Hematopoietic multipotent progenitor cell treated with erythropoietin and hydrocortisone succinate and interleukin-3 and kit ligand, for 8 days (in vitro differentiated cells): ENCODE results near the gene ZFHX2.

Experiments used
- DNase-seq: peaks from one replicate; pipeline ENCODE4 v3.0.0-alpha.2; 2015

The ZFHX2 gene

GRCh38 chr14:23514644-23514957 lies 37.0 kb downstream of the ZFHX2 start:
- DNase-seq: no peak

- no peak for DNase-seq
Observed at GRCh38 chr14:23513818-23514643, 37.5 kb downstream of the ZFHX2 start.

GRCh38 chr14:23513005-23513817 lies 38.4 kb downstream of the ZFHX2 start:
- no peak for DNase-seq

GRCh38 chr14:23512156-23512555 lies 39.4 kb downstream of the ZFHX2 start:
- no peak for DNase-seq

GRCh38 chr14:23494223-23494622 lies 57.3 kb downstream of the ZFHX2 start:
- no peak for DNase-seq

- DNase-seq: no peak
Observed at GRCh38 chr14:23492618-23493272, 58.8 kb downstream of the ZFHX2 start.

- DNase-seq: no peak
Observed at GRCh38 chr14:23487216-23487615, 64.3 kb downstream of the ZFHX2 start.

- no peak for DNase-seq
Observed at GRCh38 chr14:23486036-23486435, 65.5 kb downstream of the ZFHX2 start.

- no peak for DNase-seq
Observed at GRCh38 chr14:23485326-23485725, 66.2 kb downstream of the ZFHX2 start.

GRCh38 chr14:23483236-23483854 lies 68.2 kb downstream of the ZFHX2 start:
- peak; percentile 12 for DNase-seq

GRCh38 chr14:23482823-23483148 lies 68.8 kb downstream of the ZFHX2 start:
- no peak for DNase-seq

- no peak for DNase-seq
Observed at GRCh38 chr14:23481979-23482822, 69.4 kb downstream of the ZFHX2 start.

- DNase-seq: peak; percentile 48
Observed at GRCh38 chr14:23481362-23481970, 70.1 kb downstream of the ZFHX2 start.

GRCh38 chr14:23478109-23478759 lies 73.3 kb downstream of the ZFHX2 start:
- peak; percentile 81 for DNase-seq

- no peak for DNase-seq
Observed at GRCh38 chr14:23470947-23471346, 80.6 kb downstream of the ZFHX2 start.
